Panc1 (cell line): ENCODE measurements around the gene PIERCE2. TPM values are rescaled to one million over a fixed set of nuclear protein-coding genes. Genes with fewer than 3 reads are reported as not detected.

Source experiments
- ATAC-seq: fragments of 200-7000 bp; cut with Tn5 transposase; 2 replicates; pipeline ENCODE4 v1.9.1; 2020; ENCODE audit warnings: mild to moderate bottlenecking, moderate library complexity
- BruUV-seq: library from RNA; stranded (reverse); fragments of 400-500 nt; replicated peaks from 2 replicates; lab custom pipeline; 2021; lab: Mats Ljungman, UMichigan
- CTCF ChIA-PET: fragments of 300-600 bp; sonication (Branson Sonifier 250); formaldehyde crosslinking; loops from one replicate; lab custom pipeline; 2022; ENCODE audit warnings: antibody characterized with exemption; lab: Charles Lee
- POLR2A ChIA-PET: fragments of 300-600 bp; sonication (Branson Sonifier 250); formaldehyde crosslinking; loops from one replicate; lab custom pipeline; 2022; ENCODE audit warnings: antibody characterized with exemption; lab: Charles Lee
- DNase-seq: peaks from one replicate; pipeline ENCODE4 v3.0.0-alpha.2; 2010; ENCODE audit warnings: low read depth, low spot score
- H3K27ac ChIP-seq: 2 replicates; pipeline ENCODE4 v1.5.1; 2011; ENCODE audit warnings: mild to moderate bottlenecking, low read length, inconsistent platforms
- H3K27me3 ChIP-seq: fragments of 200-500 bp; sonication (Bioruptor generic); 2 replicates; pipeline ENCODE4 v1.6.0; 2014; ENCODE audit warnings: low read length, inconsistent platforms; ENCODE audit not compliant: control insufficient read depth, insufficient read depth
- H3K36me3 ChIP-seq: fragments of 200-500 bp; sonication (Bioruptor generic); 2 replicates; pipeline ENCODE4 v1.5.1; 2014; ENCODE audit warnings: inconsistent platforms, mild to moderate bottlenecking, low read length, moderate library complexity; ENCODE audit not compliant: control insufficient read depth, insufficient read depth
- H3K4me1 ChIP-seq: 2 replicates; pipeline ENCODE4 v1.5.1; 2011; ENCODE audit warnings: inconsistent platforms, mild to moderate bottlenecking, low read length, moderate library complexity; ENCODE audit not compliant: control insufficient read depth, insufficient read depth
- H3K4me3 ChIP-seq, 2 experiments: 2 replicates each; pipeline ENCODE4 v1.5.1; 2011 to 2012; ENCODE audit warnings: low read depth in 2 of 2, low read length in 2 of 2, mild to moderate bottlenecking in 2 of 2, inconsistent platforms in 1 of 2, moderate library complexity in 1 of 2
- H3K9me3 ChIP-seq: fragments of 200-500 bp; sonication (Bioruptor generic); 2 replicates; pipeline ENCODE4 v1.5.1; 2014; ENCODE audit warnings: low read depth, mild to moderate bottlenecking, inconsistent platforms, low read length, moderate library complexity; ENCODE audit not compliant: control insufficient read depth, insufficient read depth
- POLR2AphosphoS5 ChIP-seq: IDR thresholded peaks from 2 replicates; pipeline ENCODE4 v1.6.1; 2012; ENCODE audit warnings: mild to moderate bottlenecking, low read depth, low read length, moderate library complexity
- SIN3A ChIP-seq: IDR thresholded peaks from 2 replicates; pipeline ENCODE4 v1.6.1; 2012; ENCODE audit warnings: low read depth, mild to moderate bottlenecking, low read length, moderate library complexity, borderline replicate concordance; ENCODE audit not compliant: insufficient read depth
- TCF7L2 ChIP-seq: IDR thresholded peaks from 2 replicates; pipeline ENCODE4 v1.6.1; 2011; ENCODE audit warnings: mild to moderate bottlenecking, low read depth, low read length, inconsistent platforms
- in situ Hi-C: cut with HindIII; loops from 2 replicates; pipeline ENCODE4 v1.10.0; 2016; ENCODE audit warnings: low sequenced_read_pairs, low pct_unique_long_range_greater_than_20kb
- intact Hi-C: fragments of 100-400 bp; cut with micrococcal nuclease; formaldehyde crosslinking; loops from one replicate; pipeline ENCODE4 v1.10.0; 2022; ENCODE audit not compliant: unreplicated experiment
- microRNA-seq: library from miRNA; unstranded; fragments of <30 nt; microRNA quantifications from one replicate; pipeline ENCODE4 v1.1.0, GENCODE V29; 2020; ENCODE audit not compliant: unreplicated experiment
- total RNA-seq: library from RNA; stranded (reverse); gene quantifications from one replicate; pipeline ENCODE4 v1.2.1, GENCODE V29; 2021; ENCODE audit not compliant: unreplicated experiment
- TF ChIP-seq, protein P1 (sequence below): fragments of 450-650 bp; IDR thresholded peaks from 2 replicates; pipeline ENCODE4 v1.5.1; 2017; ENCODE audit warnings: mild to moderate bottlenecking
- TF ChIP-seq, protein P2 (sequence below), 2 experiments: IDR thresholded peaks; 2 replicates each; pipeline ENCODE4 v1.6.1; 2011 to 2012; ENCODE audit warnings: low read depth in 2 of 2, control low read depth in 1 of 2, low read length in 1 of 2, mild to moderate bottlenecking in 1 of 2, moderate library complexity in 1 of 2; ENCODE audit not compliant: insufficient read depth in 1 of 2

PIERCE2 gene
- total RNA-seq, 1 experiment from 2014 or later: 2.8 TPM

DNA sequence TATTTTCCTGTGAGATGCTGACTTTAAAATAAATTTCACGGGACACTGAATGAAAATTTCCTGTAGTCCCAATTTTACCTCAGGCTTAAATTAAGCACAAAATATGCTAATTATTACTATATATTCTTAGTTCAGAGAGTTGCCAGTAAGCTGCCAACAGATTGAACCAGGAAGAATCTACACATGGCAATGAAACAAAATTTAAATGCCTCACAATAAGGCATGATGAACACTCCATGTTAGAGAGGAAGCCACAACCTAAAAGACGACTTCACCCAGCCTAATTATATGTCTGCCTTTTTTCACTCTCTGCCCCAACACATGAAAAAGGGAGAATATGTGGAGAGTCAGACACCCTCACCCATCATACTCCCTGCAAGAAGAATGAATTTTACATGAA lies 60.0 kb downstream of the PIERCE2 start:
- TF ChIP-seq TCF7L2 (no peak), POLR2AphosphoS5 (no peak), SIN3A (no peak)
- TF ChIP-seq, protein P1, sequence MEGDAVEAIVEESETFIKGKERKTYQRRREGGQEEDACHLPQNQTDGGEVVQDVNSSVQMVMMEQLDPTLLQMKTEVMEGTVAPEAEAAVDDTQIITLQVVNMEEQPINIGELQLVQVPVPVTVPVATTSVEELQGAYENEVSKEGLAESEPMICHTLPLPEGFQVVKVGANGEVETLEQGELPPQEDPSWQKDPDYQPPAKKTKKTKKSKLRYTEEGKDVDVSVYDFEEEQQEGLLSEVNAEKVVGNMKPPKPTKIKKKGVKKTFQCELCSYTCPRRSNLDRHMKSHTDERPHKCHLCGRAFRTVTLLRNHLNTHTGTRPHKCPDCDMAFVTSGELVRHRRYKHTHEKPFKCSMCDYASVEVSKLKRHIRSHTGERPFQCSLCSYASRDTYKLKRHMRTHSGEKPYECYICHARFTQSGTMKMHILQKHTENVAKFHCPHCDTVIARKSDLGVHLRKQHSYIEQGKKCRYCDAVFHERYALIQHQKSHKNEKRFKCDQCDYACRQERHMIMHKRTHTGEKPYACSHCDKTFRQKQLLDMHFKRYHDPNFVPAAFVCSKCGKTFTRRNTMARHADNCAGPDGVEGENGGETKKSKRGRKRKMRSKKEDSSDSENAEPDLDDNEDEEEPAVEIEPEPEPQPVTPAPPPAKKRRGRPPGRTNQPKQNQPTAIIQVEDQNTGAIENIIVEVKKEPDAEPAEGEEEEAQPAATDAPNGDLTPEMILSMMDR: no peak
- TF ChIP-seq, protein P2, sequence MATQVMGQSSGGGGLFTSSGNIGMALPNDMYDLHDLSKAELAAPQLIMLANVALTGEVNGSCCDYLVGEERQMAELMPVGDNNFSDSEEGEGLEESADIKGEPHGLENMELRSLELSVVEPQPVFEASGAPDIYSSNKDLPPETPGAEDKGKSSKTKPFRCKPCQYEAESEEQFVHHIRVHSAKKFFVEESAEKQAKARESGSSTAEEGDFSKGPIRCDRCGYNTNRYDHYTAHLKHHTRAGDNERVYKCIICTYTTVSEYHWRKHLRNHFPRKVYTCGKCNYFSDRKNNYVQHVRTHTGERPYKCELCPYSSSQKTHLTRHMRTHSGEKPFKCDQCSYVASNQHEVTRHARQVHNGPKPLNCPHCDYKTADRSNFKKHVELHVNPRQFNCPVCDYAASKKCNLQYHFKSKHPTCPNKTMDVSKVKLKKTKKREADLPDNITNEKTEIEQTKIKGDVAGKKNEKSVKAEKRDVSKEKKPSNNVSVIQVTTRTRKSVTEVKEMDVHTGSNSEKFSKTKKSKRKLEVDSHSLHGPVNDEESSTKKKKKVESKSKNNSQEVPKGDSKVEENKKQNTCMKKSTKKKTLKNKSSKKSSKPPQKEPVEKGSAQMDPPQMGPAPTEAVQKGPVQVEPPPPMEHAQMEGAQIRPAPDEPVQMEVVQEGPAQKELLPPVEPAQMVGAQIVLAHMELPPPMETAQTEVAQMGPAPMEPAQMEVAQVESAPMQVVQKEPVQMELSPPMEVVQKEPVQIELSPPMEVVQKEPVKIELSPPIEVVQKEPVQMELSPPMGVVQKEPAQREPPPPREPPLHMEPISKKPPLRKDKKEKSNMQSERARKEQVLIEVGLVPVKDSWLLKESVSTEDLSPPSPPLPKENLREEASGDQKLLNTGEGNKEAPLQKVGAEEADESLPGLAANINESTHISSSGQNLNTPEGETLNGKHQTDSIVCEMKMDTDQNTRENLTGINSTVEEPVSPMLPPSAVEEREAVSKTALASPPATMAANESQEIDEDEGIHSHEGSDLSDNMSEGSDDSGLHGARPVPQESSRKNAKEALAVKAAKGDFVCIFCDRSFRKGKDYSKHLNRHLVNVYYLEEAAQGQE (IDR thresholded peaks at IDR 0.05; ENCODE audit: insufficient read depth in 1 of 2, low read depth in 2 of 2, low read length in 1 of 2): no peak
- H3K9me3 ChIP-seq: no peaks in the 10 kb centered on the region
- no peaks in the 10 kb centered on the region for H3K36me3 ChIP-seq
- ATAC-seq: no peak
- ChIA-PET CTCF (no interaction called here), POLR2A (interaction anchor here (0.9 kb wide), 1 partner anchor 185 kb away, joined by 3 read pairs; no protein-coding TSS in a partner anchor)
- no peaks in the 10 kb centered on the region for H3K4me1 ChIP-seq
- H3K27ac ChIP-seq: no peak overlapping the region
- no peak overlapping the region for H3K4me3 ChIP-seq
- no TSS peak for BruUV-seq
- intact Hi-C loops (no loop called here), in situ Hi-C loops (no loop called here)
- H3K27me3 ChIP-seq: no peaks in the 10 kb centered on the region
- no peak for DNase-seq

Small RNAs within 50 kb of the gene (microRNA-seq; reads per million reads assigned to microRNA genes)
- gene MIR628: 53.1 reads per million, percentile 50 among the genes with 10 or more reads in this experiment

Other genes with a start within 250 kb of the PIERCE2 start
- gene RSL24D1, start 211.6 kb upstream of the PIERCE2 start, total RNA-seq: 59.8 TPM
- gene RAB27A, start 118.7 kb upstream of the PIERCE2 start, total RNA-seq: 8.0 TPM
- 13.4 TPM for gene PIGBOS1, start 89.4 kb upstream of the PIERCE2 start, total RNA-seq
- gene PIGB, start 89.3 kb upstream of the PIERCE2 start, total RNA-seq: 19.3 TPM
- gene CCPG1, start 136 bp upstream of the PIERCE2 start, total RNA-seq: 27.6 TPM
- 2.4 TPM for gene DNAAF4, start 99.7 kb downstream of the PIERCE2 start, total RNA-seq
- 2.4 TPM for gene PYGO1, start 179.8 kb downstream of the PIERCE2 start, total RNA-seq